NCI-H2029 (cell line): ENCODE results near the gene S1PR3.

Experiments
- DNase-seq: peaks from one replicate; lab custom pipeline; 2025; lab: John Stamatoyannopoulos, UW

The S1PR3 gene

GRCh38 chr9:88969646-88970373 is 21.5 kb upstream of the S1PR3 start:
- no peak for DNase-seq

- no peak for DNase-seq
Observed at GRCh38 chr9:88971131-88971960, 19.9 kb upstream of the S1PR3 start.

GRCh38 chr9:88972401-88972800 is 18.9 kb upstream of the S1PR3 start:
- no peak for DNase-seq

GRCh38 chr9:88973281-88974045 is 17.8 kb upstream of the S1PR3 start:
- DNase-seq, result no peak

GRCh38 chr9:88974641-88975040 is 16.6 kb upstream of the S1PR3 start:
- DNase-seq, result no peak

- DNase-seq, result no peak
Observed at GRCh38 chr9:88975966-88976889, 15.0 kb upstream of the S1PR3 start.

GRCh38 chr9:88976890-88977257 is 14.4 kb upstream of the S1PR3 start:
- no peak for DNase-seq

- DNase-seq, result no peak
Observed at GRCh38 chr9:88978034-88978433, 13.2 kb upstream of the S1PR3 start.

- no peak for DNase-seq
Observed at GRCh38 chr9:88979021-88979420, 12.2 kb upstream of the S1PR3 start.

- DNase-seq, result no peak
Observed at GRCh38 chr9:88979791-88980190, 11.5 kb upstream of the S1PR3 start.

GRCh38 chr9:88980740-88981203 is 10.5 kb upstream of the S1PR3 start:
- no peak for DNase-seq

GRCh38 chr9:88983865-88984542 is 7.3 kb upstream of the S1PR3 start:
- no peak for DNase-seq

GRCh38 chr9:88984543-88984883 is 6.8 kb upstream of the S1PR3 start:
- DNase-seq, result no peak

GRCh38 chr9:88985616-88986015 is 5.7 kb upstream of the S1PR3 start:
- DNase-seq, result no peak

GRCh38 chr9:88986776-88987175 is 4.5 kb upstream of the S1PR3 start:
- no peak for DNase-seq

- DNase-seq, result no peak
Observed at GRCh38 chr9:88987661-88988060, 3.6 kb upstream of the S1PR3 start.

- DNase-seq, result no peak
Observed at GRCh38 chr9:88988796-88989641, 2.2 kb upstream of the S1PR3 start.

GRCh38 chr9:88990041-88990728 is 1.1 kb upstream of the S1PR3 start:
- no peak for DNase-seq

- DNase-seq, result no peak
Observed at GRCh38 chr9:88990729-88991065, 571 bp upstream of the S1PR3 start.

GRCh38 chr9:88992556-88992955 is 1.3 kb downstream of the S1PR3 start:
- DNase-seq, result no peak
